OCI-LY7 (cell line): Measurements from ENCODE around the gene CFDP1.

Experiments
- EZH2phosphoT487 ChIP-seq: fragments of 200-600 bp; sonication (generic); IDR thresholded peaks from 2 replicates; pipeline ENCODE4 v1.6.1; 2018; ENCODE audit warnings: low read depth, borderline replicate concordance, mild to moderate bottlenecking, mixed run types, antibody characterized with exemption, low read length, moderate library complexity, mixed read lengths
- TF ChIP-seq, protein P1 (sequence below): fragments of 200-600 bp; sonication (generic); conservative IDR thresholded peaks from 2 replicates; pipeline ENCODE4 v1.5.1; 2014; ENCODE audit warnings: mild to moderate bottlenecking, antibody characterized with exemption, low read length, moderate library complexity, mixed read lengths

DNA sequence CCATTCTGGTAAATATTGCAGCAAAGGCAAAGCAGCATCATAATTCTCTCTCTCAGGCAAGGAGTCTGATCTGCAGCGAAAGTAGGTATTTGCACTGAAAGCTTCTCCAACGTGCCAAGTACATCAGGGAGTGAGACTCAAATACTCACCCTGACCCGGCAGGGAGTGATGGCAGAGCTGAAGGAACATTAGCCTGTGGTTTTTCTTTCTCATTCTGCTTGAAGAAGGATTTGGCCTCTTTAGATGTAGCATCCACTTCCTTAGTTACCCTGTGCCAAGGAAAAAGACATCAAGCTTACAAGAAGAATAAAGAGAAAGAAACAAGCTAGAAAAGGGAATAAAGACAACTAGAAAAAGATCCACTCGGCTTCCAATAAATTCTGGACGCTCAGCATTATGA, 38.4 kb downstream of the CFDP1 start:
- TF ChIP-seq, protein P1, sequence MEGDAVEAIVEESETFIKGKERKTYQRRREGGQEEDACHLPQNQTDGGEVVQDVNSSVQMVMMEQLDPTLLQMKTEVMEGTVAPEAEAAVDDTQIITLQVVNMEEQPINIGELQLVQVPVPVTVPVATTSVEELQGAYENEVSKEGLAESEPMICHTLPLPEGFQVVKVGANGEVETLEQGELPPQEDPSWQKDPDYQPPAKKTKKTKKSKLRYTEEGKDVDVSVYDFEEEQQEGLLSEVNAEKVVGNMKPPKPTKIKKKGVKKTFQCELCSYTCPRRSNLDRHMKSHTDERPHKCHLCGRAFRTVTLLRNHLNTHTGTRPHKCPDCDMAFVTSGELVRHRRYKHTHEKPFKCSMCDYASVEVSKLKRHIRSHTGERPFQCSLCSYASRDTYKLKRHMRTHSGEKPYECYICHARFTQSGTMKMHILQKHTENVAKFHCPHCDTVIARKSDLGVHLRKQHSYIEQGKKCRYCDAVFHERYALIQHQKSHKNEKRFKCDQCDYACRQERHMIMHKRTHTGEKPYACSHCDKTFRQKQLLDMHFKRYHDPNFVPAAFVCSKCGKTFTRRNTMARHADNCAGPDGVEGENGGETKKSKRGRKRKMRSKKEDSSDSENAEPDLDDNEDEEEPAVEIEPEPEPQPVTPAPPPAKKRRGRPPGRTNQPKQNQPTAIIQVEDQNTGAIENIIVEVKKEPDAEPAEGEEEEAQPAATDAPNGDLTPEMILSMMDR = no peak
- TF ChIP-seq EZH2phosphoT487 = no peak
